Measurements from ENCODE around the gene BICRA. TPM values are rescaled to one million over a fixed set of nuclear protein-coding genes. Genes with fewer than 3 reads are reported as not detected.

Gene BICRA
- total RNA-seq, 1 experiment from 2014 or later = 23.1 TPM

- no peak for TF ChIP-seq CTCF (conservative IDR thresholded peaks at IDR 0.05; ENCODE audit: low read depth, low read length)
- TF ChIP-seq EZH2 (IDR thresholded peaks at IDR 0.05; ENCODE audit: borderline replicate concordance, low read depth, low read length, poor library complexity, severe bottlenecking) = no peak
- ChIA-PET CTCF (interaction anchor here (1.1 kb wide), 1 partner anchor 136 kb away, joined by 3 read pairs; no protein-coding TSS in a partner anchor), POLR2A (ENCODE audit: low non-redundant PET) (no interaction called here)
- no TSS peak for BruUV-seq (replicated peaks)
- no peak within 1 kb of the TSS for H3K4me3 ChIP-seq (ENCODE audit: low read depth, low read length, poor library complexity, severe bottlenecking)
- no peak within 1 kb of the TSS for H3K27ac ChIP-seq (ENCODE audit: low read depth, low read length, poor library complexity, severe bottlenecking)
- no peaks in the 10 kb centered on the region for H3K27me3 ChIP-seq (replicated peaks; ENCODE audit: insufficient read depth, low read depth, low read length, poor library complexity)
- no peaks in the 10 kb centered on the region for H3K9me3 ChIP-seq (ENCODE audit: low read depth, low read length, poor library complexity, severe bottlenecking)
- no peaks in the 10 kb centered on the region for H3K4me1 ChIP-seq (ENCODE audit: insufficient read depth, low read length, poor library complexity, severe bottlenecking)
- intact Hi-C loops (cut with micrococcal nuclease; ENCODE audit: unreplicated experiment) = no loop called here
- H3K36me3 ChIP-seq (ENCODE audit: insufficient read depth, low read length, poor library complexity, severe bottlenecking) = no peaks in the 10 kb centered on the region
- peak; percentile 11 for DNase-seq (ENCODE audit: low spot score)
Measured at GRCh38 chr19:47573071-47574026, 35.6 kb upstream of the BICRA start, which contains the start of gene ZNF541. ZNF541 (minus strand) TSS chr19:47573148; CDS start chr19:47555856, 17,292 bp downstream.

- Histone ChIP-seq H3K27ac (ENCODE audit: low read depth, low read length, poor library complexity, severe bottlenecking) (no peak overlapping the region), H3K4me3 (ENCODE audit: low read depth, low read length, poor library complexity, severe bottlenecking) (no peak overlapping the region), H3K4me1 (ENCODE audit: insufficient read depth, low read length, poor library complexity, severe bottlenecking) (no peaks in the 10 kb centered on the region), H3K36me3 (ENCODE audit: insufficient read depth, low read length, poor library complexity, severe bottlenecking) (no peaks in the 10 kb centered on the region), H3K9me3 (ENCODE audit: low read depth, low read length, poor library complexity, severe bottlenecking) (no peaks in the 10 kb centered on the region), H3K27me3 (replicated peaks; ENCODE audit: insufficient read depth, low read depth, low read length, poor library complexity) (no peaks in the 10 kb centered on the region)
- DNase-seq (ENCODE audit: low spot score) = no peak
- POLR2A ChIA-PET (ENCODE audit: low non-redundant PET) = no interaction called here
- BruUV-seq (replicated peaks) = no TSS peak
- intact Hi-C loops (cut with micrococcal nuclease; ENCODE audit: unreplicated experiment) = no loop called here
- CTCF ChIA-PET = no interaction called here
- no peak for TF ChIP-seq CTCF (conservative IDR thresholded peaks at IDR 0.05; ENCODE audit: low read depth, low read length)
- TF ChIP-seq EZH2 (IDR thresholded peaks at IDR 0.05; ENCODE audit: borderline replicate concordance, low read depth, low read length, poor library complexity, severe bottlenecking) = no peak
Measured at GRCh38 chr19:47580397-47580796, 28.5 kb upstream of the BICRA start.

- BruUV-seq (replicated peaks) = no TSS peak
- Histone ChIP-seq H3K4me3 (ENCODE audit: low read depth, low read length, poor library complexity, severe bottlenecking) (no peak overlapping the region), H3K9me3 (ENCODE audit: low read depth, low read length, poor library complexity, severe bottlenecking) (peaks cover 4% of the 10 kb centered on the region), H3K27ac (ENCODE audit: low read depth, low read length, poor library complexity, severe bottlenecking) (no peak overlapping the region), H3K36me3 (ENCODE audit: insufficient read depth, low read length, poor library complexity, severe bottlenecking) (no peaks in the 10 kb centered on the region), H3K27me3 (replicated peaks; ENCODE audit: insufficient read depth, low read depth, low read length, poor library complexity) (no peaks in the 10 kb centered on the region), H3K4me1 (ENCODE audit: insufficient read depth, low read length, poor library complexity, severe bottlenecking) (no peaks in the 10 kb centered on the region)
- intact Hi-C loops (cut with micrococcal nuclease; ENCODE audit: unreplicated experiment) = no loop called here
- ChIA-PET CTCF (no interaction called here), POLR2A (ENCODE audit: low non-redundant PET) (no interaction called here)
- no peak for TF ChIP-seq CTCF (conservative IDR thresholded peaks at IDR 0.05; ENCODE audit: low read depth, low read length)
- no peak for TF ChIP-seq EZH2 (IDR thresholded peaks at IDR 0.05; ENCODE audit: borderline replicate concordance, low read depth, low read length, poor library complexity, severe bottlenecking)
- DNase-seq (ENCODE audit: low spot score) = no peak
Measured at GRCh38 chr19:47581605-47582319, 27.2 kb upstream of the BICRA start.
